HepG2 (cell line): ENCODE data around the gene FETUB. TPM values are rescaled to one million over a fixed set of nuclear protein-coding genes. Genes with fewer than 3 reads are reported as not detected.

Source experiments
- AHR ChIP-seq: IDR thresholded peaks from 2 replicates; pipeline ENCODE4 v1.6.1; 2018; ENCODE audit warnings: missing genetic modification reagents, missing compliant biosample characterization
- E2F1 ChIP-seq: sonication (generic); formaldehyde crosslinking; IDR thresholded peaks from 2 replicates; pipeline ENCODE4 v1.5.0; 2020; ENCODE audit warnings: missing genetic modification reagents
- FOXM1 ChIP-seq: sonication (generic); formaldehyde crosslinking; IDR thresholded peaks from 2 replicates; pipeline ENCODE4 v1.5.0; 2020; ENCODE audit warnings: missing genetic modification reagents
- GMEB1 ChIP-seq: sonication (generic); formaldehyde crosslinking; IDR thresholded peaks from 2 replicates; pipeline ENCODE4 v1.5.1; 2020; ENCODE audit warnings: missing genetic modification reagents, mild to moderate bottlenecking, borderline replicate concordance
- KLF15 ChIP-seq: sonication (generic); formaldehyde crosslinking; IDR thresholded peaks from 2 replicates; pipeline ENCODE4 v1.8.1; 2023; ENCODE audit warnings: borderline replicate concordance, mild to moderate bottlenecking, inconsistent platforms, missing genetic modification reagents, mixed read lengths
- KLF9 ChIP-seq: IDR thresholded peaks from 2 replicates; pipeline ENCODE4 v1.6.1; 2016; ENCODE audit warnings: low read depth
- MEF2D ChIP-seq: sonication (generic); formaldehyde crosslinking; IDR thresholded peaks from 2 replicates; pipeline ENCODE4 v1.5.1; 2020; ENCODE audit warnings: mild to moderate bottlenecking, missing genetic modification reagents
- NRL ChIP-seq: sonication (generic); formaldehyde crosslinking; IDR thresholded peaks from 2 replicates; pipeline ENCODE4 v1.5.0; 2020; ENCODE audit warnings: missing genetic modification reagents, mild to moderate bottlenecking, moderate library complexity, borderline replicate concordance
- RFXAP ChIP-seq: sonication (generic); formaldehyde crosslinking; IDR thresholded peaks from 2 replicates; pipeline ENCODE4 v1.4.0; 2020; ENCODE audit warnings: missing genetic modification reagents, borderline replicate concordance
- RXRA ChIP-seq: sonication (generic); formaldehyde crosslinking; IDR thresholded peaks from 2 replicates; pipeline ENCODE4 v1.5.1; 2020; ENCODE audit warnings: missing genetic modification reagents
- SKI ChIP-seq: fragments of 450-650 bp; IDR thresholded peaks from one replicate; pipeline ENCODE4 v1.6.1; 2018; ENCODE audit warnings: mild to moderate bottlenecking; ENCODE audit not compliant: partially characterized antibody
- SRSF1 ChIP-seq: fragments of 200-400 bp; formaldehyde crosslinking; optimal IDR thresholded peaks from 2 replicates; pipeline ENCODE3; 2017; ENCODE audit warnings: mild to moderate bottlenecking, low read depth, low read length, moderate library complexity
- TCF7L2 ChIP-seq: IDR thresholded peaks from 2 replicates; pipeline ENCODE4 v1.6.1; 2011; ENCODE audit warnings: mild to moderate bottlenecking, low read depth, low read length, moderate library complexity
- TOPORS ChIP-seq: sonication (generic); formaldehyde crosslinking; IDR thresholded peaks from 2 replicates; pipeline ENCODE4 v1.8.0; 2023; ENCODE audit warnings: mild to moderate bottlenecking, missing genetic modification reagents
- ZBTB1 ChIP-seq: sonication (generic); formaldehyde crosslinking; IDR thresholded peaks from 2 replicates; pipeline ENCODE4 v1.4.0; 2020; ENCODE audit warnings: missing genetic modification reagents, borderline replicate concordance
- ZFP41 ChIP-seq: sonication (generic); formaldehyde crosslinking; IDR thresholded peaks from 2 replicates; pipeline ENCODE4 v1.4.0; 2020; ENCODE audit warnings: mild to moderate bottlenecking, missing genetic modification reagents, borderline replicate concordance
- ZFX ChIP-seq: sonication (generic); formaldehyde crosslinking; IDR thresholded peaks from 2 replicates; pipeline ENCODE4 v1.4.0; 2020; ENCODE audit warnings: mild to moderate bottlenecking, low read depth, missing genetic modification reagents, moderate library complexity
- ZNF143 ChIP-seq: sonication (generic); formaldehyde crosslinking; IDR thresholded peaks from 2 replicates; pipeline ENCODE4 v1.4.0; 2020; ENCODE audit warnings: missing genetic modification reagents
- ZNF20 ChIP-seq: sonication (generic); formaldehyde crosslinking; IDR thresholded peaks from 2 replicates; pipeline ENCODE4 v1.4.0; 2020; ENCODE audit warnings: mild to moderate bottlenecking, moderate library complexity, missing genetic modification reagents
- ZNF430 ChIP-seq: sonication (generic); formaldehyde crosslinking; IDR thresholded peaks from 2 replicates; pipeline ENCODE4 v1.9.0; 2021; ENCODE audit warnings: mild to moderate bottlenecking, missing genetic modification reagents
- ZNF460 ChIP-seq: sonication (generic); formaldehyde crosslinking; IDR thresholded peaks from 2 replicates; pipeline ENCODE4 v1.5.1; 2020; ENCODE audit warnings: missing genetic modification reagents, mild to moderate bottlenecking, borderline replicate concordance
- ZNF644 ChIP-seq: IDR thresholded peaks from 2 replicates; pipeline ENCODE4 v1.6.1; 2016; ENCODE audit warnings: low read depth
- ZNF749 ChIP-seq: sonication (generic); formaldehyde crosslinking; IDR thresholded peaks from 2 replicates; pipeline ENCODE4 v1.8.0; 2022; ENCODE audit warnings: mild to moderate bottlenecking, missing genetic modification reagents, moderate library complexity, borderline replicate concordance
- polyA plus RNA-seq, 8 experiments: library from polyadenylated mRNA; depleted of rRNA in 3 of 8; stranded (reverse) in 7 of 8; unstranded in 1 of 8; fragments of >200 nt; fragmentation: Illumina TruSeq in 4 of 8; extraction: Trizol in 4 of 8; gene quantifications; 2 replicates each; pipeline versions ENCODE4 v1.2.1 to v1.2.3, GENCODE V29; 2011 to 2016; ENCODE audit warnings: low read depth in 4 of 8, missing spikeins in 1 of 8, mixed read lengths in 1 of 8; ENCODE audit not compliant: insufficient read depth in 1 of 8
- total RNA-seq, 5 experiments: library from RNA; depleted of rRNA; stranded (reverse); fragments of >200 nt; fragmentation: Illumina TruSeq; extraction: Trizol; gene quantifications; 2 replicates each; pipeline ENCODE4 v1.2.3, GENCODE V29; 2016; ENCODE audit warnings: low read depth in 1 of 5
- TF ChIP-seq, protein P1 (sequence below): sonication (generic); formaldehyde crosslinking; IDR thresholded peaks from 2 replicates; pipeline ENCODE4 v1.9.0; 2022; ENCODE audit warnings: low read depth, missing genetic modification reagents
- TF ChIP-seq, protein P2 (sequence below): sonication (generic); formaldehyde crosslinking; IDR thresholded peaks from 2 replicates; pipeline ENCODE4 v1.4.0; 2020; ENCODE audit warnings: low read depth, mild to moderate bottlenecking, missing genetic modification reagents
- TF ChIP-seq, protein P3 (sequence below): IDR thresholded peaks from 2 replicates; pipeline ENCODE4 v1.6.1; 2016; ENCODE audit warnings: mild to moderate bottlenecking, missing biosample characterization, missing genetic modification reagents

Gene FETUB
- total and polyA plus RNA-seq, 2 of the 13 experiments (the other 11 are each of a cell fraction or from before 2014, with no cell fraction given), result 2.1 to 4.4 TPM

DNA sequence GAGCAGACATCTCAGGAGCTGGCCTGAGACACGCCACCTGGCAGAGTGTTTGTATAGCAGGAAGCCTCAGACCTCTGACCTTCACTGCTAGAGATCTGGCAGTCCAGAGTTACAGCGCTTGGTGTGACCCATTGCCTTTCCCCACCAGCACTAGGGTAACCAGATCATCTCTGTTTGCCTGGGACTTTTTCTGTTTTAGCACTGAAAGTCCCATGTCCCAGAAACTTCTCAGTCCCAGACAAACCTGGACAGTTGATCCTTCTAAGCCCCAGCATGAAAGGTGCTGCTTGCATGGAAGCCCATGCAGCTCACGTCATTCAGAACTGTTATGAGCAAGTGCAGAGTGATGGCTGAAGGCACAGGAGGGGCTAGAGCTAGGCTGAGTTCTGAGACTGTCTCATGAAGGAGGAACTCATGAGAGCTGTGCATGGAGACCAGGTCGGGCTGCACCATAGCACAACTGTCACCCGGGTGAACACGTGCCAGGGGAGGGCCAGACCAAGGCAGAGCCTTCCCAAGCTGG lies 45.5 kb upstream of the FETUB start (continued):
- no peak for TF ChIP-seq ZNF20
- no peak for TF ChIP-seq GMEB1 (CRISPR knock-in tag)
- no peak for TF ChIP-seq SRSF1
- TF ChIP-seq SKI, result no peak
- no peak for TF ChIP-seq ZNF430 (CRISPR knock-in tag)
- no peak for TF ChIP-seq ZNF749 (CRISPR knock-in tag)
- TF ChIP-seq KLF9 (CRISPR knock-in tag), result no peak
- TF ChIP-seq, protein P1, sequence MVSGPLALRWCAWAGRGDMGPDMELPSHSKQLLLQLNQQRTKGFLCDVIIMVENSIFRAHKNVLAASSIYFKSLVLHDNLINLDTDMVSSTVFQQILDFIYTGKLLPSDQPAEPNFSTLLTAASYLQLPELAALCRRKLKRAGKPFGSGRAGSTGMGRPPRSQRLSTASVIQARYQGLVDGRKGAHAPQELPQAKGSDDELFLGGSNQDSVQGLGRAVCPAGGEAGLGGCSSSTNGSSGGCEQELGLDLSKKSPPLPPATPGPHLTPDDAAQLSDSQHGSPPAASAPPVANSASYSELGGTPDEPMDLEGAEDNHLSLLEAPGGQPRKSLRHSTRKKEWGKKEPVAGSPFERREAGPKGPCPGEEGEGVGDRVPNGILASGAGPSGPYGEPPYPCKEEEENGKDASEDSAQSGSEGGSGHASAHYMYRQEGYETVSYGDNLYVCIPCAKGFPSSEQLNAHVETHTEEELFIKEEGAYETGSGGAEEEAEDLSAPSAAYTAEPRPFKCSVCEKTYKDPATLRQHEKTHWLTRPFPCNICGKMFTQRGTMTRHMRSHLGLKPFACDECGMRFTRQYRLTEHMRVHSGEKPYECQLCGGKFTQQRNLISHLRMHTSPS, result peak; percentile 63
- no peak for TF ChIP-seq ZBTB1 (CRISPR knock-in tag)
- no peak for TF ChIP-seq TOPORS
- TF ChIP-seq ZNF460 (CRISPR knock-in tag), result no peak
- peak; percentile 41 for TF ChIP-seq ZFX (CRISPR knock-in tag)
- TF ChIP-seq KLF15 (CRISPR knock-in tag), result no peak
- no peak for TF ChIP-seq RFXAP (CRISPR knock-in tag)
- no peak; the same call in 1 of the 2 replicates for TF ChIP-seq NRL (CRISPR knock-in tag)
- TF ChIP-seq, protein P2, sequence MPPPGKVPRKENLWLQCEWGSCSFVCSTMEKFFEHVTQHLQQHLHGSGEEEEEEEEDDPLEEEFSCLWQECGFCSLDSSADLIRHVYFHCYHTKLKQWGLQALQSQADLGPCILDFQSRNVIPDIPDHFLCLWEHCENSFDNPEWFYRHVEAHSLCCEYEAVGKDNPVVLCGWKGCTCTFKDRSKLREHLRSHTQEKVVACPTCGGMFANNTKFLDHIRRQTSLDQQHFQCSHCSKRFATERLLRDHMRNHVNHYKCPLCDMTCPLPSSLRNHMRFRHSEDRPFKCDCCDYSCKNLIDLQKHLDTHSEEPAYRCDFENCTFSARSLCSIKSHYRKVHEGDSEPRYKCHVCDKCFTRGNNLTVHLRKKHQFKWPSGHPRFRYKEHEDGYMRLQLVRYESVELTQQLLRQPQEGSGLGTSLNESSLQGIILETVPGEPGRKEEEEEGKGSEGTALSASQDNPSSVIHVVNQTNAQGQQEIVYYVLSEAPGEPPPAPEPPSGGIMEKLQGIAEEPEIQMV (CRISPR knock-in tag), result 0 out of 2 replicates have a peak, but pooled peaks have one; percentile 13
- no peak for TF ChIP-seq FOXM1 (CRISPR knock-in tag)
- no peak for TF ChIP-seq TCF7L2
- TF ChIP-seq ZFP41, result no peak
- peak; percentile 68; the same call in 1 of the 2 replicates for TF ChIP-seq AHR (CRISPR knock-in tag)
- TF ChIP-seq ZNF143 (CRISPR knock-in tag), result no peak
- 0 out of 2 replicates have a peak, but pooled peaks have one; percentile 16 for TF ChIP-seq ZNF644 (CRISPR knock-in tag)
- no peak for TF ChIP-seq E2F1
- TF ChIP-seq MEF2D (CRISPR knock-in tag), result no peak
- no peak for TF ChIP-seq RXRA
- TF ChIP-seq, protein P3, sequence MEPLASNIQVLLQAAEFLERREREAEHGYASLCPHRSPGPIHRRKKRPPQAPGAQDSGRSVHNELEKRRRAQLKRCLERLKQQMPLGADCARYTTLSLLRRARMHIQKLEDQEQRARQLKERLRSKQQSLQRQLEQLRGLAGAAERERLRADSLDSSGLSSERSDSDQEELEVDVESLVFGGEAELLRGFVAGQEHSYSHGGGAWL (CRISPR knock-in tag), result no peak; the same call in 1 of the 2 replicates
